ENCODE data around the gene ANKRD13B.

The ANKRD13B gene

GRCh38 chr17:29586676-29587469 is 6.1 kb upstream of the ANKRD13B start:
- in situ Hi-C loops (cut with MboI; ENCODE audit: low pct_unique_long_range_greater_than_20kb, low sequenced_read_pairs, unreplicated experiment): no loop called here
- DNase-seq (ENCODE audit: low spot score): no peak
- TF ChIP-seq CTCF (IDR thresholded peaks at IDR 0.05; ENCODE audit: extremely low read depth, insufficient read depth, missing control alignments): no peak

- TF ChIP-seq CTCF (IDR thresholded peaks at IDR 0.05; ENCODE audit: extremely low read depth, insufficient read depth, missing control alignments): no peak
- DNase-seq (ENCODE audit: low spot score): no peak
- in situ Hi-C loops (cut with MboI; ENCODE audit: low pct_unique_long_range_greater_than_20kb, low sequenced_read_pairs, unreplicated experiment): no loop called here
Observed at GRCh38 chr17:29587591-29587990, 5.3 kb upstream of the ANKRD13B start.

- no peak for DNase-seq (ENCODE audit: low spot score)
- no peak for TF ChIP-seq CTCF (IDR thresholded peaks at IDR 0.05; ENCODE audit: extremely low read depth, insufficient read depth, missing control alignments)
- in situ Hi-C loops (cut with MboI; ENCODE audit: low pct_unique_long_range_greater_than_20kb, low sequenced_read_pairs, unreplicated experiment): no loop called here
Observed at GRCh38 chr17:29588017-29588561, 4.8 kb upstream of the ANKRD13B start.

GRCh38 chr17:29588562-29589411 is 4.1 kb upstream of the ANKRD13B start:
- in situ Hi-C loops (cut with MboI; ENCODE audit: low pct_unique_long_range_greater_than_20kb, low sequenced_read_pairs, unreplicated experiment): no loop called here
- no peak for TF ChIP-seq CTCF (IDR thresholded peaks at IDR 0.05; ENCODE audit: extremely low read depth, insufficient read depth, missing control alignments)
- DNase-seq (ENCODE audit: low spot score): peak; percentile 44

- DNase-seq (ENCODE audit: low spot score): peak; percentile 98
- in situ Hi-C loops (cut with MboI; ENCODE audit: low pct_unique_long_range_greater_than_20kb, low sequenced_read_pairs, unreplicated experiment): no loop called here
- TF ChIP-seq CTCF (IDR thresholded peaks at IDR 0.05; ENCODE audit: extremely low read depth, insufficient read depth, missing control alignments): no peak
Observed at GRCh38 chr17:29589524-29590410, 3.2 kb upstream of the ANKRD13B start, which contains the start of gene GIT1. Gene GIT1 (minus strand): TSS chr17:29589648. CDS start chr17:29589378, 270 bp downstream.
